GM21529 (cell line): ENCODE measurements around the gene ZNF76.
A peak's percentile ranks its signal among the peaks of the same experiment; 100 is the strongest.

Experiments used
- ATAC-seq: cut with Tn5 transposase; IDR thresholded peaks from one replicate; pipeline ENCODE4 v1.9.1; 2021; ENCODE audit not compliant: unreplicated experiment

ZNF76 gene

DNA sequence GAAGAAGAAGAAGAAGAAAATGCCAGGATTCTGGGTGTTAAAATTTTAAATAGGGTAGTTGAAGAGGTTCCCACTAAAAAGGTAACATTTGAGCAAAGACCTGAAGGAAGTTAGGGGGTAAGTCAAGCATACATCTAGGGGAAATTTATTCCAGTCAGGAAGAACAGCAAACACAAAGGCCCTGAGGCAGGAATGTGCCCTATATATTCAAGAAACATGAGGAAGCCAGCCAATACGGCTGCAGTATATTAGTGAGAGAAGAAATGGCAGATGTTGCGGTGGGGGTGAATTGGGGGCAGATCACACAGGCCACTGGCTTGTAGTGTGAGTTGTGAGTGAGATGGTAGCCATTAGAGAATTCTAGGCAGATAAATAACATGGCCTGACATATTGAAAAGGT, 6.0 kb downstream of the ZNF76 start:
- no peak for ATAC-seq

DNA sequence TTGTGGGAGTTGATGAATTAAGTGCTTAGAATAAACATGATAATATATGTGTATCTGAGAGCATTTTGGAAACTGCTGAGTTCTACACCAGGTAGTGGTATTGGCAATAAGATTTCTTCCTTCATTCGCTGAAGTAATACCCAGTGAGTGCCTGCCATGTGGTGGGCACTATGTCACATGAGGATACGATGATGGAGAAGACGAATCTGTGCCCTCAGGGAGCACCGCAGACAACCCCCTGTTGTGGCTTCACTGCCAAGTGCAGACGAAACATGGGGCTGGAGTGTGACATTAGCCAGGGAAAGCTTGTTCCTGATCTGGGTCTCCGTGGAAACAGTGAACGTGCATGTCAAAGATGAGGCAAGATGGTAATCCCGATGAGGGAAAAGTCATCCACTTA, 7.9 kb downstream of the ZNF76 start:
- ATAC-seq = no peak

- no peak for ATAC-seq
Measured at GRCh38 chr6:35267897-35268296, 8.4 kb downstream of the ZNF76 start.

GRCh38 chr6:35272005-35272404, 12.5 kb downstream of the ZNF76 start:
- no peak for ATAC-seq

- no peak for ATAC-seq
Measured at GRCh38 chr6:35273822-35274559, 14.5 kb downstream of the ZNF76 start.

GRCh38 chr6:35275744-35276260, 16.3 kb downstream of the ZNF76 start:
- no peak for ATAC-seq

DNA sequence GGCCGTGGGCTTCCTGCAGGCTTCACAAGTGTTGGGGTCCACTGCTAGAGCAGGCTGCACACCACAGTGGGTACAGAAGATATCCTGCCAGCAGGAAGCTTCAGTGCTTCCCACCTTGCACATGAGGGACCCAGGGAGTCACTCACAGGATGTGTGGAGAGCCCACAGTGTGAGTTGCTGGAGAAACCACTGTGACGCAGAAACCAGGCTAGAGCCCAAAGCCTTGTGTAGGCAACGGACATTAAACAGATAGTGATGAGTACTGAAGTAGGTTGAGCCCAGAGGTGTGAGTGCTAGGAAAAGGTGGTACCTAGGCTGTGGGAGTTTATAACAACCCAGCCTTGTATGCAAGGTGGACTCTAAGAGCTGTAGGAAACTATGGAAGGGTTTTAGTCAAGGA, 19.2 kb downstream of the ZNF76 start:
- no peak for ATAC-seq

GRCh38 chr6:35280903-35281302, 21.4 kb downstream of the ZNF76 start:
- no peak for ATAC-seq

DNA sequence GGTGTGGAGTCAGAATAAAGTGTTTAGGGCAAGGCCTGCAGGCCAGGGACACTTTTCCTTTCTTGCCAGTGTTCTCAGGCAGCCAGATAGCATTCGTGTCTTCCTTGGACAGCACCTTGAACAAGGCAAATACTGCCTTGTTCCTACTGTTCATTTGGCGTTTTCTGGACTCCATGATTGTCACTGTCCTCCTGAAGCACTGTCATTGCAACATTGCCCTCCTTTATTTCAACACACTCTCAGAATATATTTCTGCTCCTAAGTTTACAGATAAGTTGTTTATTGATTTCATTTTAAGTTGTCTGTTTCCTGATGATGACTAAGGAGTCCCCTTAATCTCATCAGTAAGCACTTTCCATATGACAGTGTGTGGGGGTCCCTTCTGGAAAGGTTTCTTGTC, 22.9 kb downstream of the ZNF76 start:
- no peak for ATAC-seq

GRCh38 chr6:35283361-35283760, 23.8 kb downstream of the ZNF76 start:
- ATAC-seq = no peak

DNA sequence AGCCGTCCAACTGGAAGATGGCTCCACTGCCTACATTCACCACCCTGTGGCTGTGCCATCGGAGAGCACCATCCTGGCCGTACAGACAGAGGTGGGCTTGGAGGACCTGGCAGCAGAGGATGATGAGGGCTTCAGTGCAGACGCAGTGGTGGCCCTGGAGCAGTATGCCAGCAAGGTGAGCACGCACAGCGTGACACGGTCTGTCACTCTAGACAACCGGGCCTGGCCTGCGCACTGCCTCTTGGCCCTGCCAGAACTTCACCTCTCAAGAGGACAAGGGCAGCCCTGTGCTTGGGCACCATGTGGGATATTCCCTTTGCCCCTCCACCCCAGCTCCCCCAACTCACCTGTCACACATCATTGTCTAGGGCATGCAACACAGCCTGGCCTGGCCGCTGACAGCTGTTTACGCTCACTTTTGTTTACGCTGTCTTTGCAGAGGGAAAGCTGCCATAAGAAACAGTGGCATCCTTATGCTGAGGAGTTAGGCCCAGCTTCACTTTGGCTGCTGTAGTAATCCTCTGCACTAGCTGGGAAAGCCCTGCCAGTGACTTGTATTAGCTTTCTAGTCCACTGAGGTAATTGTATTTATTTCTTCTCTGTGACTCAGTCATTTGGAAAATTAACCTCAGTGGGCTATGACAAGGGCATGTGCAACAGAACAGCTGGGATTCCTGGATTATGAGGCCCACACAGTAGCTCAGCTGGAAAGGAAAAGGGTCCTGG, 28.3 kb downstream of the ZNF76 start:
- no peak for ATAC-seq

GRCh38 chr6:35288834-35289233, 29.3 kb downstream of the ZNF76 start:
- no peak for ATAC-seq

DNA sequence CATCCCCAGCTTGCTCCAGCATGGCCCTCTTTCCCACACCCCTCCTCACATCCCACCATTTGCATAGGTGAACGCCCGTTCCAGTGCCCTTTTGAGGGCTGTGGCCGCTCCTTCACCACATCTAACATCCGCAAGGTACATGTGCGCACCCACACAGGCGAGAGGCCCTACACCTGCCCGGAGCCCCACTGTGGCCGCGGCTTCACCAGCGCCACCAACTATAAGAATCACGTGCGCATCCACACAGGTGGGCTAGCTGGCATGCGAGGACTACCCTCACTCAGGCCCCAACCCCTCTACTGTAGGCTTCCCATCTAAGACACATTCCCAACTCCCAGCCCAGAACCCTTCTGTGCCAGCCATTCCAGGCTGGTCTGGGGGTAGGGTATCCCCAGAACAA, 32.0 kb downstream of the ZNF76 start:
- no peak for ATAC-seq

- no peak for ATAC-seq
Measured at GRCh38 chr6:35292494-35292893, 33.0 kb downstream of the ZNF76 start.

- ATAC-seq = no peak
Measured at GRCh38 chr6:35293681-35294080, 34.1 kb downstream of the ZNF76 start.

DNA sequence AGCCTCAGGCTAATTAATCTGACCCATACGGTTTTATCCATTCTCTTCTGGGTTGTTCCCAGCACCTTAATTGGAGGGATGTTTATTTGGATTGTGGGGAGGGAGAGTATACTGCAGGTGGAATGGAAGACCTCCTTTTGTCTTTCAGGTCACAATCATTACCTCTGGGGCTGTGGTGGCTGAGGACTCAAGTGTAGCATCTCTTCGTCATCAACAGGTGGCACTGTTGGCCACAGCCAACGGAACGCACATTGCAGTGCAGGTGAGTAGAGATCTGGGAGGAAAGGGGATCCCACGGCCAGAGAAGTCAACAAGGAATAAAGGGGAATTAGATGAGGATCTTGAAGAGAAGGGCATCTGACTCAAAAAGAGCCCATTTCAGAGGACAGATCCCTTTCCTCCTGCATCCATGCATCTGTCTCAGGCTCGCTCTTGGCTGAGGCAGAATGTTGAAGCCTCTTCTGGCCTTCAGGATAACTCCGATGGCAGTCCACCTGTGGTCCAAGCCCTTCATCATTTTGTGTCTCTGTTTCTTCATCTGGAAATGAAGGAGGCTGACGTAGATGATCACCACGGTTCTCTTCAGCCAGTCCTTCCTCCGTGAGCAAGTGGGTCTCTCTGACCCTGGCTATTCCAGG, 34.9 kb downstream of the ZNF76 start:
- no peak for ATAC-seq

- ATAC-seq = no peak
Measured at GRCh38 chr6:35295036-35295435, 35.5 kb downstream of the ZNF76 start.

DNA sequence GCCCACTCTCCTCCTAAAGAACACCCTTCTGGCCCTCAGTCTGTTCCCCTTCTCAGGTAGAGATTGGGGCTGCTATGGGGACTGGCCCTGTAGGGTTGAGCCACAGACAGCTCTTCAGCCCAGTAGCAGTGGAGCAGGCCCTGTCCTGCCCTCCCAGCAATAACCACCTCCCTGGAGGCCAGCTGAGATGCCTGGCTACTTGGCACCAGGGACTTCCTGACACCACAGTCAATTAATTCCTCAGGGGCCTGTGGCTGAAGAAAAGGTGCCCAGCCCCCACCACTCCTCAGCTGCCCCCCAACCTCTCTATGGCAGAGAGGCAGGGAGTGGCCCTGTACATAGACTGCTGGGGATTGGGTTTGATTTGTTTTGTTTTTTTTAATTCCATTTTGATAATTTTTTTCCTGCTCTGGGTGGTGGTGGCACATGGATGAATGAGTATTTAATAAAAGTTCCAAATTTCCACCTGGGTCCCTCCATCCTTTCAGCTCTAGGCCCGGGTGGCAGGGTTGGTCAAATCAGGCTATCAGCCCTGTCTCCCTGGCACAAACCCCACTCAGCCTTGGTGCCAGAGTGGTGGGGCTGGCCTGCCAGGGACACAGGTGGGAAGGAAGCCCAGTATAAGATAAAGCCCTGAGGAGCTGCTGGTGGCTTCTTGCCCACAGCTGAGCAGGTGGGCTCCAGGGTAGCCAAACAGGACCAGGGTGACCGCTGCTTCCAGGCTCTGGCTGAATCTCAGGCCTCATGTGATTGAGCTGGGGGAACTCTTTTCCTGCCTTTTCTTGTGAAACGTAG, 36.2 kb downstream of the ZNF76 start:
- ATAC-seq = no peak

GRCh38 chr6:35296931-35297600, 37.5 kb downstream of the ZNF76 start:
- peak; percentile 3 for ATAC-seq

DNA sequence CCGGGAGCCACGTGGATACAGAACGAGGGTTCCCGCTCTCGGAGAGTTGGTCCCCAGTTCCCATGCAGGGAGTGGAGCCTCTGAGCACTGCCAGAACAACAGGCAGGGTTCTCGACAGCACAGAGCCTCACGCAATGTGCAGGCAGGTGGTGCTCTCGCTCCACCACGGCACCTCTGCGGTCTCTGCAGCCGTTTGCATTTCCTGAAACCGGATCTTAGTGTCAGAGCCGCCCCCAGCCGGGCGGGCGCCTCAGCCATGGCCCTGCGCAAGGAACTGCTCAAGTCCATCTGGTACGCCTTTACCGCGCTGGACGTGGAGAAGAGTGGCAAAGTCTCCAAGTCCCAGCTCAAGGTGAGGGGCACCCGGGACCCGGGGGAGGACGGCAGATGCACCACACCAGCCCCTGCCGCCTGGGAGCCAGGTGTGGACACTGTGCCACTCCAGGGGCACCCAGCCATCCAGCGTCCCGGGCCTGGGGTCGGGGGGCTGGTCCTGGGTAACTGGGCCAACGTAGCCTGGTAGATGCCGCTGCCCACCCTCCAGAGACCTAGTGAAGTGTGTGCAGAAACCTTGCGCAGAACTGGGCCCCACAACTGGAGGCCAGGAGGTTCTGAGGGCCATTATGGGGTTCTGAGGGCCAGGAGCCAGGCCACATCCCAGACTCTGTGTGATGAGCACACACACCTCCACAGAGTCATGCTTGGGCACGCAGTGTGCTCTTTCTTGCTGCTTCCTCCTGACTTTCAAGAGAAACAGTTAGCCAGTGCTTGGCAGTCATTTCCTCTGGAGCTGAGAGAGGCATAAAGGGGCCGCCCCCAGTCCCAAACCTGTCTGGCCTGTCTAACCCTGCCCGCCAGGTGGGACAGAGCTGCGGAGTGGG, 38.3 kb downstream of the ZNF76 start, which contains the start of gene DEF6:
TSS of gene DEF6 (plus strand) at position 218 of the 881 bp plus-strand sequence. CDS start at position 257, 39 bp downstream.
- ATAC-seq = peak; percentile 76
